IMR-90 (cell line): Measurements from ENCODE around the gene COL23A1. TPM values are rescaled to one million over a fixed set of nuclear protein-coding genes. Genes with fewer than 3 reads are reported as not detected.

Experiments used
- ATAC-seq: fragments of 200-7000 bp; cut with Tn5 transposase; 2 replicates; pipeline ENCODE4 v1.9.1; 2020; ENCODE audit warnings: low read depth, mild to moderate bottlenecking, moderate library complexity
- BruUV-seq: library from RNA; stranded (reverse); fragments of 400-500 nt; replicated peaks from 2 replicates; lab custom pipeline; 2021; lab: Mats Ljungman, UMichigan
- CTCF ChIA-PET: fragments of 300-600 bp; formaldehyde crosslinking; extraction: SDS; loops from one replicate; lab custom pipeline; 2021; ENCODE audit warnings: antibody characterized with exemption; lab: Yijun Ruan, JAX
- POLR2A ChIA-PET: fragments of 300-600 bp; sonication (Branson Sonifier 250); formaldehyde crosslinking; loops from one replicate; lab custom pipeline; 2022; ENCODE audit warnings: antibody characterized with exemption; ENCODE audit not compliant: unreplicated experiment; lab: Charles Lee
- DNase-seq: peaks from one replicate; pipeline ENCODE4 v3.0.0; 2013
- H2AFZ ChIP-seq: replicated peaks from 2 replicates; pipeline ENCODE3; 2013; ENCODE audit warnings: low read length, mild to moderate bottlenecking; ENCODE audit not compliant: poor library complexity
- H2AK5ac ChIP-seq: 2 replicates; pipeline ENCODE4 v1.6.1; 2013; ENCODE audit warnings: low read depth, low read length, inconsistent platforms
- H2AK9ac ChIP-seq: replicated peaks from 2 replicates; pipeline ENCODE3; 2013; ENCODE audit warnings: mild to moderate bottlenecking, low read depth, low read length, moderate library complexity; ENCODE audit not compliant: poor library complexity
- H2BK120ac ChIP-seq: 2 replicates; pipeline ENCODE4 v1.6.1; 2013; ENCODE audit warnings: low read depth, low read length, inconsistent platforms
- H2BK15ac ChIP-seq: 3 replicates; pipeline ENCODE4 v1.6.1; 2013; ENCODE audit warnings: low read depth, low read length, inconsistent platforms
- H2BK20ac ChIP-seq: 2 replicates; pipeline ENCODE4 v1.6.1; 2013; ENCODE audit warnings: low read depth, mild to moderate bottlenecking, inconsistent platforms, low read length, moderate library complexity
- H2BK5ac ChIP-seq: 2 replicates; pipeline ENCODE4 v1.6.1; 2013; ENCODE audit warnings: mild to moderate bottlenecking, low read depth, low read length, inconsistent platforms; ENCODE audit not compliant: poor library complexity, severe bottlenecking
- H3K14ac ChIP-seq: replicated peaks from 2 replicates; pipeline ENCODE4 v1.6.1; 2013; ENCODE audit warnings: low read depth, low read length, inconsistent platforms
- H3K18ac ChIP-seq: 2 replicates; pipeline ENCODE4 v1.6.1; 2013; ENCODE audit warnings: low read depth, low read length, control low read depth
- H3K23ac ChIP-seq: 2 replicates; pipeline ENCODE4 v1.6.1; 2013; ENCODE audit warnings: low read depth, low read length, inconsistent platforms
- H3K27ac ChIP-seq: 2 replicates; pipeline ENCODE4 v1.5.1; 2013; ENCODE audit warnings: mild to moderate bottlenecking, control low read depth, low read length; ENCODE audit not compliant: insufficient read depth
- H3K27me3 ChIP-seq: 2 replicates; pipeline ENCODE4 v1.6.1; 2013; ENCODE audit warnings: low read length; ENCODE audit not compliant: control insufficient read depth, insufficient read depth
- H3K36me3 ChIP-seq: 2 replicates; pipeline ENCODE4 v1.6.1; 2013; ENCODE audit warnings: low read length, mixed read lengths; ENCODE audit not compliant: control insufficient read depth, insufficient read depth
- H3K4ac ChIP-seq: 2 replicates; pipeline ENCODE4 v1.6.1; 2013; ENCODE audit warnings: low read depth, low read length, inconsistent platforms
- H3K4me1 ChIP-seq: 2 replicates; pipeline ENCODE4 v1.6.1; 2013; ENCODE audit warnings: low read length, mixed read lengths; ENCODE audit not compliant: control insufficient read depth, insufficient read depth
- H3K4me2 ChIP-seq: 2 replicates; pipeline ENCODE4 v1.6.1; 2013; ENCODE audit warnings: low read depth, mild to moderate bottlenecking, control low read depth, low read length, moderate library complexity
- H3K4me3 ChIP-seq: 2 replicates; pipeline ENCODE4 v1.5.1; 2013; ENCODE audit warnings: low read depth, mild to moderate bottlenecking, control low read depth, low read length, moderate library complexity; ENCODE audit not compliant: insufficient read depth
- H3K56ac ChIP-seq: 2 replicates; pipeline ENCODE4 v1.6.1; 2013; ENCODE audit warnings: low read length, inconsistent platforms; ENCODE audit not compliant: insufficient read depth; ENCODE audit errors: extremely low read depth
- H3K79me1 ChIP-seq, 2 experiments: 2 replicates each; pipeline ENCODE4 v1.6.1; 2013; ENCODE audit warnings: low read length in 2 of 2, inconsistent platforms in 1 of 2, low read depth in 1 of 2
- H3K9ac ChIP-seq: 2 replicates; pipeline ENCODE4 v1.6.1; 2013; ENCODE audit warnings: low read depth, low read length, control low read depth
- H3K9me1 ChIP-seq: 2 replicates; pipeline ENCODE4 v1.6.1; 2013; ENCODE audit warnings: low read length, inconsistent platforms; ENCODE audit not compliant: insufficient read depth
- H3K9me3 ChIP-seq: 2 replicates; pipeline ENCODE4 v1.6.1; 2013; ENCODE audit warnings: low read length; ENCODE audit not compliant: control insufficient read depth, insufficient read depth
- H4K20me1 ChIP-seq: 2 replicates; pipeline ENCODE4 v1.6.1; 2013; ENCODE audit warnings: low read length, inconsistent platforms; ENCODE audit not compliant: insufficient read depth
- H4K5ac ChIP-seq: 2 replicates; pipeline ENCODE4 v1.6.1; 2013; ENCODE audit warnings: mild to moderate bottlenecking, low read depth, low read length, control low read depth
- H4K8ac ChIP-seq, 2 experiments: 2 replicates each; pipeline ENCODE4 v1.6.1; 2013; ENCODE audit warnings: low read depth in 2 of 2, low read length in 2 of 2, control low read depth in 1 of 2, inconsistent platforms in 1 of 2
- H4K91ac ChIP-seq: 2 replicates; pipeline ENCODE4 v1.6.1; 2013; ENCODE audit warnings: low read depth, low read length, inconsistent platforms; ENCODE audit not compliant: insufficient read depth
- CEBPB ChIP-seq: IDR thresholded peaks from 2 replicates; pipeline ENCODE4 v1.6.1; 2012; ENCODE audit warnings: low read depth, low read length, improper control_type of control experiment
- CHD1 ChIP-seq: IDR thresholded peaks from 2 replicates; pipeline ENCODE4 v1.6.1; 2012; ENCODE audit warnings: low read depth, low read length, improper control_type of control experiment
- FOS ChIP-seq: fragments of 150-350 bp; IDR thresholded peaks from 2 replicates; pipeline ENCODE4 v1.6.1; 2016; ENCODE audit warnings: low read depth, low read length
- MXI1 ChIP-seq: IDR thresholded peaks from 2 replicates; pipeline ENCODE4 v1.6.1; 2012; ENCODE audit warnings: low read depth, mild to moderate bottlenecking, low read length, moderate library complexity, borderline replicate concordance
- POLR2A ChIP-seq: IDR thresholded peaks from 2 replicates; pipeline ENCODE4 v1.6.1; 2012; ENCODE audit warnings: mild to moderate bottlenecking, low read depth, low read length
- RAD21 ChIP-seq: IDR thresholded peaks from 2 replicates; pipeline ENCODE4 v1.6.1; 2012; ENCODE audit warnings: low read length, improper control_type of control experiment
- RCOR1 ChIP-seq: IDR thresholded peaks from 2 replicates; pipeline ENCODE4 v1.6.1; 2012; ENCODE audit warnings: mild to moderate bottlenecking, low read length, improper control_type of control experiment; ENCODE audit not compliant: insufficient replicate concordance
- RFX5 ChIP-seq: IDR thresholded peaks from 2 replicates; pipeline ENCODE4 v1.8.0; 2012; ENCODE audit warnings: low read depth, mild to moderate bottlenecking, low read length, moderate library complexity
- WGBS, 2 experiments: methylation state at CpG; one replicate each; pipeline versions ENCODE4 v1.1.5 to v1.1.7; 2013; ENCODE audit warnings: missing lambda C conversion rate in 2 of 2; ENCODE audit not compliant: insufficient read length in 1 of 2; ENCODE audit errors: extremely low coverage in 2 of 2; 5-methylcytosine and 5-hydroxymethylcytosine counted together
- dilution Hi-C: fragments of 300-500 bp; cut with HindIII; formaldehyde crosslinking; loops from one replicate; pipeline ENCODE4 v1.14.3; 2018; ENCODE audit warnings: low sequenced_read_pairs; ENCODE audit not compliant: unreplicated experiment
- in situ Hi-C: fragments of 300-500 bp; cut with MboI; formaldehyde crosslinking; loops from 3 replicates; pipeline ENCODE4 v1.14.3; 2019; ENCODE audit warnings: low sequenced_read_pairs, inconsistent platforms, mixed read lengths
- intact Hi-C: fragments of 100-400 bp; cut with micrococcal nuclease; formaldehyde crosslinking; loops from 2 replicates; pipeline ENCODE4 v1.10.0; 2022
- polyA plus RNA-seq, 3 experiments: library from polyadenylated mRNA; depleted of rRNA; stranded (reverse); fragments of >200 nt; gene quantifications; 2 replicates each; pipeline ENCODE4 v1.2.3, GENCODE V29; 2012; ENCODE audit warnings: low replicate concordance in 1 of 3
- total RNA-seq: library from RNA; depleted of rRNA; stranded (reverse); fragments of >200 nt; gene quantifications from 2 replicates; pipeline ENCODE4 v1.2.3, GENCODE V29; 2012

COL23A1 gene
- total and polyA plus RNA-seq, 2 of the 4 experiments (the other 2 are of a cell fraction), result not detected

DNA sequence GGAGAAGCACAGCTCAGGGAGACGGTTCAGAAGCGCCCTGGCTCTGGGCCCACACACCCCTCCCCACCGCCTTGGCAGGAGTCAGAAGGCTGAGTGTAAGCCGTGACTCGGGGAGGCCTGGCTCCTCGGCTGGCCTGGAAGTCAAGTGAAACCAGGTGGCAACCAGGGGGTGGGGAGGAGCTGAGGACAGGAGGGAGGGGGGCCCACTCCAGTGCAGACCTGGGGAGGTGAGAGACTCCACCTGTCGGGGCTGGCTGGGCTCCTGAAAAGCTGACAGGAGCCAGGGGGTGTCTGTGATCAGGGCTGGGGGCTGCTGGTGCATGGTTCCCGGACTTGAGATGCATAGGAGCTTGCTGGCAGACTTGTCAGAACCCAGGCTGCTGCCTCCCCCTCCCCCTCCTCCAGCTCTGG, 207.4 kb downstream of the COL23A1 start:
- Histone ChIP-seq H2AK5ac (no peak overlapping the region), H3K14ac (no peak overlapping the region), H3K18ac (no peak overlapping the region), H3K36me3 (no peaks in the 10 kb centered on the region), H3K9me1 (no peaks in the 10 kb centered on the region), H2BK120ac (no peak overlapping the region), H4K8ac (no peak overlapping the region), H2AFZ (no peak overlapping the region), H3K9me3 (peaks cover 21% of the 10 kb centered on the region), H4K5ac (no peak overlapping the region), H2BK15ac (no peak overlapping the region), H2BK5ac (no peak overlapping the region), H3K4me2 (no peak overlapping the region), H3K27me3 (no peaks in the 10 kb centered on the region), H4K20me1 (no peaks in the 10 kb centered on the region), H3K27ac (no peak overlapping the region), H3K23ac (no peak overlapping the region), H2BK20ac (no peak overlapping the region), H3K4me3 (no peak overlapping the region), H3K4me1 (peaks cover 4% of the 10 kb centered on the region; the same call in 1 of the 2 replicates), H4K91ac (no peak overlapping the region), H2AK9ac (no peak overlapping the region), H3K56ac (no peak overlapping the region), H3K9ac (no peak overlapping the region), H3K79me1 (no peaks in the 10 kb centered on the region), H3K4ac (no peak overlapping the region)
- ChIA-PET POLR2A (no interaction called here), CTCF (interaction anchor here (0.6 kb wide), 1 partner anchor 566 kb away, joined by 4 read pairs; no protein-coding TSS in a partner anchor)
- in situ Hi-C loops (no loop called here), dilution Hi-C loops (no loop called here), intact Hi-C loops (no loop called here)
- WGBS, 2 experiments, result no CpG with 5 or more reads among the region's 8 CpGs
- no peak for ATAC-seq
- TF ChIP-seq FOS, result no peak
- TF ChIP-seq RCOR1, result no peak
- no peak for TF ChIP-seq POLR2A
- TF ChIP-seq CEBPB, result no peak
- TF ChIP-seq RFX5, result no peak
- TF ChIP-seq MXI1, result no peak
- TF ChIP-seq CHD1, result no peak
- TF ChIP-seq RAD21, result no peak
- no TSS peak for BruUV-seq
- DNase-seq, result no peak
